ENCODE measurements around the gene CHRM3.

CHRM3 gene

GRCh38 chr1:239353536-239353935 lies 32.8 kb upstream of the CHRM3 start:
- Histone ChIP-seq H3K36me3 (no peaks in the 10 kb centered on the region), H3K27ac (no peak overlapping the region), H3K4me3 (ENCODE audit: low read depth, low read length) (no peak overlapping the region), H3K27me3 (ENCODE audit: insufficient read depth, low read depth, severe bottlenecking) (no peaks in the 10 kb centered on the region), H3K9me3 (ENCODE audit: severe bottlenecking) (no peaks in the 10 kb centered on the region)
- no peak for DNase-seq
- TF ChIP-seq CTCF (IDR thresholded peaks at IDR 0.05; ENCODE audit: low read depth, low read length): no peak

- Histone ChIP-seq H3K9me3 (ENCODE audit: severe bottlenecking) (no peaks in the 10 kb centered on the region), H3K27ac (no peak overlapping the region), H3K36me3 (no peaks in the 10 kb centered on the region), H3K27me3 (ENCODE audit: insufficient read depth, low read depth, severe bottlenecking) (no peaks in the 10 kb centered on the region), H3K4me3 (ENCODE audit: low read depth, low read length) (no peak overlapping the region)
- no peak for DNase-seq
- no peak for TF ChIP-seq CTCF (IDR thresholded peaks at IDR 0.05; ENCODE audit: low read depth, low read length)
These were observed 32.1 kb upstream of the CHRM3 start for GRCh38 chr1:239354231-239354630.

GRCh38 chr1:239357867-239358266 lies 28.5 kb upstream of the CHRM3 start:
- Histone ChIP-seq H3K27me3 (ENCODE audit: insufficient read depth, low read depth, severe bottlenecking) (no peaks in the 10 kb centered on the region), H3K27ac (no peak overlapping the region), H3K9me3 (ENCODE audit: severe bottlenecking) (no peaks in the 10 kb centered on the region), H3K4me3 (ENCODE audit: low read depth, low read length) (no peak overlapping the region), H3K36me3 (no peaks in the 10 kb centered on the region)
- no peak for TF ChIP-seq CTCF (IDR thresholded peaks at IDR 0.05; ENCODE audit: low read depth, low read length)
- no peak for DNase-seq

- no peaks in the 10 kb centered on the region for H3K36me3 ChIP-seq
- no peak for DNase-seq
- no peak for TF ChIP-seq CTCF (IDR thresholded peaks at IDR 0.05; ENCODE audit: low read depth, low read length)
- no peaks in the 10 kb centered on the region for H3K9me3 ChIP-seq (ENCODE audit: severe bottlenecking)
- no peak overlapping the region for H3K4me3 ChIP-seq (ENCODE audit: low read depth, low read length)
- no peaks in the 10 kb centered on the region for H3K27me3 ChIP-seq (ENCODE audit: insufficient read depth, low read depth, severe bottlenecking)
- no peak overlapping the region for H3K27ac ChIP-seq
These were observed 25.0 kb upstream of the CHRM3 start for GRCh38 chr1:239361403-239361802.

GRCh38 chr1:239363930-239364329 lies 22.4 kb upstream of the CHRM3 start:
- no peak for DNase-seq
- Histone ChIP-seq H3K4me3 (ENCODE audit: low read depth, low read length) (no peak overlapping the region), H3K27me3 (ENCODE audit: insufficient read depth, low read depth, severe bottlenecking) (no peaks in the 10 kb centered on the region), H3K27ac (no peak overlapping the region), H3K9me3 (ENCODE audit: severe bottlenecking) (no peaks in the 10 kb centered on the region), H3K36me3 (no peaks in the 10 kb centered on the region)
- TF ChIP-seq CTCF (IDR thresholded peaks at IDR 0.05; ENCODE audit: low read depth, low read length): no peak

GRCh38 chr1:239367196-239367810 lies 19.1 kb upstream of the CHRM3 start:
- Histone ChIP-seq H3K36me3 (no peaks in the 10 kb centered on the region), H3K27me3 (ENCODE audit: insufficient read depth, low read depth, severe bottlenecking) (no peaks in the 10 kb centered on the region), H3K27ac (no peak overlapping the region), H3K9me3 (ENCODE audit: severe bottlenecking) (no peaks in the 10 kb centered on the region), H3K4me3 (ENCODE audit: low read depth, low read length) (no peak overlapping the region)
- DNase-seq: no peak
- no peak for TF ChIP-seq CTCF (IDR thresholded peaks at IDR 0.05; ENCODE audit: low read depth, low read length)
